Prostate gland (tissue), 2 donors: ENCODE results near the gene ZNF160. TPM values are rescaled to one million over a fixed set of nuclear protein-coding genes. Genes with fewer than 3 reads are reported as not detected.
"Not testable (repeated sequence)": the region's sequence is repeated elsewhere in the genome, so short reads cannot be mapped to it uniquely, and the experiment has no call there.

Experiments used
- DNase-seq: peaks from one replicate; pipeline ENCODE4 v3.0.0-alpha.2; 2019; ENCODE audit warnings: low spot score
- H3K27ac ChIP-seq, 2 donors: fragments of 200-600 bp; sonication (generic); 2 replicates each; pipeline ENCODE4 v1.5.1; 2017 to 2019
- H3K27me3 ChIP-seq: fragments of 200-600 bp; sonication (generic); replicated peaks from 2 replicates; pipeline ENCODE4 v1.5.1; 2019; ENCODE audit not compliant: insufficient read depth
- H3K36me3 ChIP-seq, 2 donors: fragments of 200-600 bp; sonication (generic); 1 replicate in 1 of 2; 2 replicates in 1 of 2; pipeline versions ENCODE4 v1.5.1 to v1.8.1; 2017 to 2019
- H3K4me1 ChIP-seq: fragments of 200-600 bp; sonication (generic); replicated peaks from 2 replicates; pipeline ENCODE4 v1.5.1; 2019
- H3K4me3 ChIP-seq, 2 donors: fragments of 200-600 bp; sonication (generic); 2 replicates each; pipeline ENCODE4 v1.5.1; 2017 to 2019
- H3K9me3 ChIP-seq: fragments of 200-600 bp; sonication (generic); 2 replicates; pipeline ENCODE4 v1.5.1; 2017
- POLR2A ChIP-seq: fragments of 450-650 bp; IDR thresholded peaks from one replicate; pipeline ENCODE4 v1.6.1; 2016; ENCODE audit warnings: antibody characterized with exemption, mild to moderate bottlenecking
- POLR2AphosphoS5 ChIP-seq: sonication (generic); formaldehyde crosslinking; IDR thresholded peaks from one replicate; pipeline ENCODE4 v1.6.1; 2017; ENCODE audit warnings: antibody characterized with exemption
- WGBS: methylation state at CpG from one replicate; pipeline ENCODE4 v1.1.5; 2018; 5-methylcytosine and 5-hydroxymethylcytosine counted together
- intact Hi-C: fragments of 100-400 bp; cut with DNase I; formaldehyde crosslinking; loops from one replicate; pipeline ENCODE4 v1.14.2; 2022
- total RNA-seq, 2 donors: library from RNA; depleted of rRNA; stranded (reverse); fragments of >200 nt; gene quantifications; one replicate each; pipeline ENCODE4 v1.1.0, GENCODE V29; 2016
- TF ChIP-seq, protein P1 (sequence below), 4 experiments: fragments of 200-600 bp in 2 of 4; fragments of 450-650 bp in 2 of 4; sonication (generic) in 2 of 4; IDR thresholded peaks; 1 replicate in 3 of 4; 2 replicates in 1 of 4; pipeline ENCODE4 v1.5.1; 2016 to 2019; ENCODE audit warnings: antibody characterized with exemption in 4 of 4, mild to moderate bottlenecking in 2 of 4, moderate library complexity in 2 of 4

Gene ZNF160
- total RNA-seq, 2 donors from 2014 or later: 26.0 to 93.4 TPM

DNA sequence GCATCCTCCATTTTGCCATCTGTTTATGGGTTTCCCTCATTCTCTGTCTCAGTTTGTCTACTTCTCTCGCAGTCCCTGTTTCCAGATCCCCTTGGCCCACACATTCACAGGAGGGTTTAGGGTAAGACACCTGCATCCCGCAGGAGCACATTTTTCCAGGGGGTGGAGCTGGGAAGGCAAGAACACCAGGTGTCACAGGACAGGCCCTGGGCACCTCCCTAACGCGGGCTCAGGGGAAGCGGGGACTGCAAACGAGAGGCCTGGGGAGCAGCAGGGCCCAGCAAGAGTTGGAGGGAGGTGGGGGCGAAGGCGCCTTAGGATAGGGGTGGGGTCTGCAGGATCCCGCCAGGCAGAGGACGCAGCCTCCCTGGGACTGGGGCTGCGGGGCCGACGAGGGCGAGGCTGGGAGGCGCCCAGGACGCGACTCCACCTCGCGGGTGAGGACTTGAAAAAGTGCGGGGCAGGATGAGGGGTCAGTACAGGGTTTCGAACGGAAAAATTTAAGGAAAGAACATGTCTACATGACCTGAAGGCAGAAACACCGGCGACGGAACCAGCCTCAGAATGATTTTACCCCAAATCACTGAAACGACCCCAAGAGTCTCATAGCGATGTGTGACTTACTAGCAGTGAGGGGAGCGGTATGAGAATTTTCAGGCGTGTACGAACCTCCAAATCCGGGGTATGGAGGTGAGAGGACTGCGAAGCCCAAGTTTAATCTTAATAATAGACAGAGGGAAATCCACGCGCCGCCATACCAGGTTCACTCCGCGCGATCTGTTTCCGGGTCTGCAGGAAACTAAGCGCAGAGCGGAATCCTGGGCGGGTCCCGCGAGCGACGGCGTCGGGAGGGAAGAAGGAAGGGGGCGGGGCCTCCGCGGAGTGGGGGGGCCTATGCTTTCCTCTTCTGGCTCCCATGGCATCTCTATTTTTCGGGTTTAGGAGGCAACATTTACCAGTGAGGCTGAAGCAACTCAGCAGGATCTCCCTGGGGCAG lies 65.8 kb downstream of the ZNF160 start:
- intact Hi-C loops: no loop called here
- H3K27ac ChIP-seq: no peak overlapping the region
- 48% methylated on average over 52 of the region's 52 CpGs for WGBS
- H3K4me1 ChIP-seq: no peaks in the 10 kb centered on the region
- DNase-seq: no peak
- no peaks in the 10 kb centered on the region for H3K36me3 ChIP-seq
- H3K27me3 ChIP-seq: no peaks in the 10 kb centered on the region
- H3K9me3 ChIP-seq: no peaks in the 10 kb centered on the region
- H3K4me3 ChIP-seq: no peak overlapping the region
- TF ChIP-seq POLR2A (no peak), POLR2AphosphoS5 (no peak)
- TF ChIP-seq, protein P1, sequence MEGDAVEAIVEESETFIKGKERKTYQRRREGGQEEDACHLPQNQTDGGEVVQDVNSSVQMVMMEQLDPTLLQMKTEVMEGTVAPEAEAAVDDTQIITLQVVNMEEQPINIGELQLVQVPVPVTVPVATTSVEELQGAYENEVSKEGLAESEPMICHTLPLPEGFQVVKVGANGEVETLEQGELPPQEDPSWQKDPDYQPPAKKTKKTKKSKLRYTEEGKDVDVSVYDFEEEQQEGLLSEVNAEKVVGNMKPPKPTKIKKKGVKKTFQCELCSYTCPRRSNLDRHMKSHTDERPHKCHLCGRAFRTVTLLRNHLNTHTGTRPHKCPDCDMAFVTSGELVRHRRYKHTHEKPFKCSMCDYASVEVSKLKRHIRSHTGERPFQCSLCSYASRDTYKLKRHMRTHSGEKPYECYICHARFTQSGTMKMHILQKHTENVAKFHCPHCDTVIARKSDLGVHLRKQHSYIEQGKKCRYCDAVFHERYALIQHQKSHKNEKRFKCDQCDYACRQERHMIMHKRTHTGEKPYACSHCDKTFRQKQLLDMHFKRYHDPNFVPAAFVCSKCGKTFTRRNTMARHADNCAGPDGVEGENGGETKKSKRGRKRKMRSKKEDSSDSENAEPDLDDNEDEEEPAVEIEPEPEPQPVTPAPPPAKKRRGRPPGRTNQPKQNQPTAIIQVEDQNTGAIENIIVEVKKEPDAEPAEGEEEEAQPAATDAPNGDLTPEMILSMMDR (IDR thresholded peaks at IDR 0.05): no peak

DNA sequence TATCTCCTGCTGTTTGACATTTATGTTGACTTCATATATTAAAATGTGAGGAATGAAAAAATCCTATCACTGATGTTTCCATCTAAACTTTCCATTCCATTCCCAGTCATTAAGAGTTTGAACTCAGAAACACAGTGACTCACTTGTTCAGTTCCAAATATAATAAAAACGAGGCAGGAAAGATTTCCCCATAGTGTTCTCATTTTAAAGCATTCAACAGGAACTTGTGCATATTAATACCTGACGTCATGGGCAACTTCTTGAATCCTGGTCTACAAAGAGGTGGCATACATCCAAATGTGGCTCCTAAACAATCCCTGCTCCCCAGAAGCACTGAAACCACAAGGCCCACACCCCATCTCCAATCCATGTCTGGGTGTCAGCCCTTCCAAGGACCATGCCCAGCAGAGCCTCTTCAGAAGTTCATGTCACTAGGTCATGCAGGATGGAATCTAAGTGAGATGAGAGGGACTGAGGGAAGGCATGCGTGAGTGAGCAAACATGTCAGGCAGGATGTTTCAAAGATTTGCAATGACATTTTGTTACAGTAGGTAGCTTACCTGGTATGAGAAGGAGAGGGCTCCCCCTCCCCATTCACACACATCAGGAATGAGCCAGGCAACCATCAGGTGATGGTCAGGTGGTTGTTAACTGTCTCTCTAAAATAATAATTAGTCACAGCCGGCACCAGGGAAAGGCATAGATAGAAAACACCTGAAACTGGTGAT lies 68.1 kb downstream of the ZNF160 start:
- no peak for TF ChIP-seq POLR2A
- TF ChIP-seq, protein P1 (IDR thresholded peaks at IDR 0.05): no peak
- no peak for TF ChIP-seq POLR2AphosphoS5
- Histone ChIP-seq H3K36me3 (no peaks in the 10 kb centered on the region), H3K4me1 (no peaks in the 10 kb centered on the region), H3K27me3 (no peaks in the 10 kb centered on the region), H3K4me3 (no peak overlapping the region), H3K9me3 (no peaks in the 10 kb centered on the region), H3K27ac (no peak overlapping the region)
- WGBS: 45% methylated on average over 4 of the region's 4 CpGs
- intact Hi-C loops: no loop called here
- no peak for DNase-seq

DNA sequence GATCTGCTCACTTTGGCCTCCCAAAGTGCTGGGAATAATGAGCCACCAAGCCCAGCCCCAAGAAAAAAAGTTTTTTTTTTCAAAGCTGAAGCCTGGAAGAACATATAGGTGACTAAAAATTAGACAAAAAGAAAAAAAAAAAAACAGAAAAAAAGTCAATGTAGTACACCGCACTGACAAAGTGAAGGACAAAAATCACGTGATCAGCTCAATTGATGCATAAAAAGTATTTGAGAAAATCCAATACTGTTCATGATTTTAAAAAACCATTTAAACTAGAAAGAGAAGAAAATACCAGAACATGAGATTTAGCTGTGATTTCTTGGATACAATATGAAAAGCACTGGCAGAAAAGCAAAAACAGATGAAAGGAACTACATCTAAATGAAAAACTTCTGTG lies 69.2 kb downstream of the ZNF160 start:
- 86% methylated on average over 2 of the region's 2 CpGs for WGBS
- no peaks in the 10 kb centered on the region for H3K9me3 ChIP-seq

DNA sequence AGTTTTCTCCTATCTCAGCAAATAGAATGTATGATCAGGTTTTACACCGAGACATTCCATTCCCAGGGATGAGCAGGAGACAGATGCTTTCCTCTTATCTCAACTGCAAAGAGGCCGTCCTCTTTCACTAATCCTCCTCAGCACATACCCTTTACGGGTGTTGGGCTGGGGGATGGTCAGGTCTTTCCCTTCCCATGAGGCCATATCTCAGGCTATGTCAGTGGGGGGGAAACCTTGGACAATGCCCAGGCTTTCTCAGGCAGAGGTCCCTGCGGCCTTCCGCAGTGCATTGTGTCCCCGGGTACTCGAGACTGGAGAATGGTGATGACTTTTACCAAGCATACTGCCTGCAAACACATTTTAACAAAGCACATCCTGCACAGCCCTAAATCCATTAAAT lies 74.9 kb downstream of the ZNF160 start:
- H3K4me3 ChIP-seq, H3K9me3 ChIP-seq, H3K4me1 ChIP-seq, H3K36me3 ChIP-seq, H3K27ac ChIP-seq, H3K27me3 ChIP-seq, intact Hi-C loops, DNase-seq: not testable (repeated sequence)
- WGBS: 29% methylated on average over 7 of the region's 7 CpGs
- peak; percentile 7 for TF ChIP-seq POLR2AphosphoS5

More for the DNA sequence above, 69.2 kb downstream of the ZNF160 start:
- H3K4me1 ChIP-seq: no peaks in the 10 kb centered on the region
- H3K27ac ChIP-seq: no peak overlapping the region
- H3K27me3 ChIP-seq: no peaks in the 10 kb centered on the region
- H3K36me3 ChIP-seq: no peaks in the 10 kb centered on the region
- intact Hi-C loops: no loop called here
- DNase-seq: no peak
- TF ChIP-seq, protein P1 (IDR thresholded peaks at IDR 0.05): no peak
- TF ChIP-seq POLR2A (no peak), POLR2AphosphoS5 (no peak)
- H3K4me3 ChIP-seq: no peak overlapping the region

DNA sequence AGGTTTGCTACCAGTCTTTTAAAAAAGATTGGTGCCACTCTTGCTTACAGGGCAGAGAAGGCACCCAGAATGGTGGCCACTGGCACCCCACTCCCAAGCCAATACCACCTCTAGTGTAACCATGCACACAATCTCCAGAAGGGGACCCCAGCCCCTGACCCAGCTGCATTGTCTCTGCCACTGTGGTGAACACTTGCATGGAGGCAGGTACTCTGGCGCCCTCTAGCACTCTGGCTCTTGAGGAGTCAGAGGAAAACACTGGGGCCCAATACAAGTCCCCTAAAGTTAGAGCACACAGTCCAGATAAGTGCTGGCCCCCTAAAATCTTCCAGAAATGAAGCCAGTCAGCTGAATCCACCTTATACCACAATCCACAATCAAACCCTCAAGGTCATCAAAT lies 83.5 kb downstream of the ZNF160 start:
- 24% methylated on average over 1 of the region's 1 CpG for WGBS
- TF ChIP-seq POLR2A: no peak
- no peak for TF ChIP-seq POLR2AphosphoS5
- TF ChIP-seq, protein P1 (IDR thresholded peaks at IDR 0.05): no peak
- intact Hi-C loops: no loop called here
- DNase-seq: peak; percentile 15
- no peak overlapping the region for H3K4me3 ChIP-seq
- H3K36me3 ChIP-seq: no peaks in the 10 kb centered on the region
- H3K27ac ChIP-seq: no peak overlapping the region
- no peaks in the 10 kb centered on the region for H3K27me3 ChIP-seq
- H3K9me3 ChIP-seq: no peaks in the 10 kb centered on the region
- H3K4me1 ChIP-seq: no peaks in the 10 kb centered on the region
